Activated CD8-positive, alpha-beta memory T cell treated with anti-CD3 and anti-CD28 coated beads, Interleukin-2, amount 50 U/mL, for 4 hours (primary cell): ENCODE data around the gene PCDH19.

Experiments
- DNase-seq: peaks from one replicate; pipeline ENCODE4 v3.0.0-alpha.2; 2020

Gene PCDH19

GRCh38 chrX:100289066-100289558 lies 121.0 kb downstream of the PCDH19 start:
- DNase-seq, result no peak

DNA sequence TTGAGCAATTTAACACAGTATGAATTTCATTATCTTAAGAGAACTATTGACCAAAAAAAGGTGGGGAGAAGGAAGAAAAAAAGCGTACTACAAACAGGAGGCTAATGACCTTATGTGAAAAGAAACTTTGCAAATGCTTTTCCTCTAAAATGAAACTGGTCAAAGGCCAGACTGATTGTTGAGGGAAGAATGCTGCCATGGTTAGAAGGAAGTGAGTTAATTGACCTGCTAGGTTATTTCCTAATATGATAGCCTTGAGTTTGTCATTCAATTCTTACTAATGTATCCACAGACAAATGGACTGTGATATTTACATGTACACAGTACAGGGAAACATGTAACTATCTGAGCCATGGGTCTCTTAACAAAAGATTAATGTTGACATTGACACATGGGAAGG lies 132.8 kb downstream of the PCDH19 start:
- no peak for DNase-seq

- DNase-seq, result no peak
Measured at GRCh38 chrX:100274916-100275315, 135.2 kb downstream of the PCDH19 start.

- no peak for DNase-seq
Measured at GRCh38 chrX:100265179-100265578, 144.9 kb downstream of the PCDH19 start.

GRCh38 chrX:100264200-100264599 lies 145.9 kb downstream of the PCDH19 start:
- DNase-seq, result no peak

GRCh38 chrX:100263650-100264049 lies 146.4 kb downstream of the PCDH19 start:
- no peak for DNase-seq

DNA sequence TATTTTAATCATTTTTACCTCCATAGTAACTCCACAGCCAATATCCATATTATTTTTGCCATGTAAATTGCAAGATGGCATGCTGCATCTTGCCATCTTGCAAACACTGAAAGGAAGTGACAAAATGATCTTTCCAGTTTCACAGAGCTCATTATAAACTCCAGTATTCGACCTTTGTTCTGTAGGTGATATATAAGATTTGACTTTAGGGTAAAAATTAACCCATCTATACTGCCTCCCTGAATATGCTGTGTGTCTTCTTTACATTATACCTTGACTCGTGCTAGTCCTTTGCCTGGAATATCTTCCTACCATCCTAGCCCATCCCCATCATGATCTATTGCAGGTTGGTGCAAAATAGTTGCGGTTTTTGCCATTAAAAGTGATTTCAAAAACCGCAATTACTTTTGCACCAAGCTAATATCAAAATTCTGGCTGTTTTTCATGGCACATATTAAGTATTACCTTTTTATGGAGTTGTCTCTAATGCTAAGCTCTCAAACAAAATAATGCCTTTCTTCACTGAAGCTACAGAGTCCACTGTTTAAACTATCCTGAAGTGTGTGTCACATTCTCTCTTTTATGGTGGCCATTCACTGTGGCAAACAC lies 161.1 kb downstream of the PCDH19 start:
- DNase-seq, result no peak

DNA sequence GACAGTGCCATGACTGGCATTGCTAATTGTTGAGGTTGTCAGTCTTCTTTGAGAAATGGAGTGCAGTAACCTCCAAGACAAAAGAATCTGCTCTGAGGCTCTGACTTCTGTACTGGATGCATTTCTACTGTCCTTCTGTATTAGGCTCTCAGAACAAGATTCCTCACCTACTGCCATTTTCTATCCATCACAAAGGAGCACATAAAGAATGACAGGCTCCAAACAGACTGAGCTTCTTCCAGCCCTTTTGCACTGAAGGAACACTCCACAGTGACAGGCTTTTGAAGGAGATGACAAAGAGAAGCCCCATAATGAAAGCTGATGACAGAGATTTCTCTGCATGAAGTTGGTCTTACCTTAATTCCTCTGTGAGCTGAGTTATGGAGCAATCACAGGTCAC lies 162.2 kb downstream of the PCDH19 start:
- DNase-seq, result no peak

- no peak for DNase-seq
Measured at GRCh38 chrX:100244681-100245080, 165.4 kb downstream of the PCDH19 start.
